HG03571 (cell line): ENCODE results near the gene KRT17.
A peak's percentile ranks its signal among the peaks of the same experiment; 100 is the strongest.
"Not testable (repeated sequence)": the region's sequence is repeated elsewhere in the genome, so short reads cannot be mapped to it uniquely, and the experiment has no call there.

Experiments used
- ATAC-seq: cut with Tn5 transposase; IDR thresholded peaks from one replicate; pipeline ENCODE4 v1.9.1; 2021; ENCODE audit not compliant: unreplicated experiment

Gene KRT17

DNA sequence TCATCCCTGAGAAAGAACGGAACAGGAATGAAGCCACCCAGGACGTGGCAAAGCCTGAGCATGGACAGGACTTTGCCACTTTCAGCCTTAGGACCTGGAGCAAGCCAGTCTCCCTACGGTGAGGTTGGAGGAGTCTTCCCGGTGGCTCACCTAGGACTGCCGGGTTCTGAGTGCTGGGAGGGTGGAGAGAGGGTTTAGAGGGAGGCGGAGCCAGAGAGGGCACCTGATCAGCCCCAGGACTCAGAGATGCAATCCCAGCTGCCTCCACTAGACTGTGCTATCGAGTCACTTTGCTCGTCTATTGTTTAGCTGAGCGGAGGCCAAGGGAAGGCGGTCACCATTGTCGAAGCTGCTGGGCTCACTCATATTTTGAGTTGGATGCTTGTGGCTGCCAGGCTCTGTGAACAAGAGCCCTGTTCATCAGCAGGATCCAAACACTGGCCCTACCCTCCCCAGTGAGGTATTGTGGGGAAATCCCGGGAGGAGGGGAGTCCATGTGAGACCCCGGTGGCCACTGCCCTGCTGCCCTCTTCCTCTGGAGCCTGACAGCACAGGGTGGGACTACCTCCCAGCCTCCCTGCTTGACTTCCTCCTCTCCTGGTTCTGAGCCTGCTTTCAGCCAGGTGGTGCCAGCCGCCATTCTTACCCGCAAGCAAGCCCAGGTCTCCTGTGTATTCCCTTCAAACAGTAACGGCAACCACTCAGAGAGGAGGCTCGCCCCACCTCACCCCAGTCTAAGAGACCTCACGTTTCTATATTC is 44.7 kb downstream of the KRT17 start:
- ATAC-seq, result peak; percentile 66

DNA sequence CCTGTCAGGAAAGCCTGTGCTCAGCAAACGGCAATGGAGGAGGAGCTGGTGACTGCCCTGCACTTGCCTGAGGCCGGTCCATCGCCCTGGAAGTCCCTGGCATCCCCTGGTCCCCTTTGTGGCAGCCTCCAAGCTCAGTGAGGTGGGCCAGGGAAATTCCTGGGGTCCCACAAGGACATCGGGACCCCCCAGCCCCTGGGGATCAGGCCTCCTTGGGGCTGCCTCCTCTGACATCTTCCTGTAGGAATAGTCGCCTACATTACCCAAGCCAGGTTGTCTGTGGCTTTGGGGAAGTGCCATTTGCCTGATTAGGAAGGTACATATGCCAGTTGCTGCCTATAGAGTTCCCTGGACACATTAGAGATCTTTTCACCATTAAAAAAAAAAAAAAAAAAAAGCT is 45.4 kb downstream of the KRT17 start:
- no peak for ATAC-seq

DNA sequence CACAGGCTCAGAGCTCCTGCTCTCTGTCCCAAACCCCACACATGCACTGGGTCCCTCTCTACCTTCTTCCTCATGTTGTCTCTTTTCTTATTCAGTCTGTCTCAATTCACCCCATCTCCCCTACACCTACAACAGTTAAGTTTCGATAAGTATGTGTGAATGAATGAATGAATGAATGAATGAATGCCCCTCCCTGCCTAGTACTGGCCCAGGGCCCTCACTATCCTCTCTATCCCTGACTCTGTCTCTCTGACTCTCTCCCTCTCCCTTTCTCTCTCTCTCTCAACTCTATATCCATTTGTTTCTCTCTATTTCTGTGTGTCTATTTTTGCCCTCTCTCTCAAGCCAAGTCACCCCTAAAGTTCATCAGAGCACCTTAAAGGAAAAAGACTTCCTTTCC is 45.8 kb downstream of the KRT17 start:
- no peak for ATAC-seq

DNA sequence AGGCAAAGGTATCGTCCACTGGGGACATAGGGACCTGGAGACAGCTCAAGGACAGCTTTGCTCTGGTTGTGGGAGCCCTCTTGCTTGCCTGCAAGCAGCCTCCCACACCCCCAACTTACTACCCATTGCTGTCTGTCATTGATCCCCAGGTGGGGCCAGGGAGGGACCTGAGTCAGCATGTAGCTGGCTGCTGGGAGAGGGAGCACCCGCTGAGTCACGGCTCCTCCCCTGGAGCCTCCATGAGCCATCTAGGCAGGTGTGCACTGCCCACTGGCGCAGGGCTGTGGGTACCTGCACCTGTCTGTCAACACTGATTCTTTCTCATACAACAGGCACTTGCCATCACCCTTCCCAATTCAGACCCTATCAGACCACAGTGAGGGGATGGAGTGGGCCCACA is 47.6 kb downstream of the KRT17 start:
- ATAC-seq, result not testable (repeated sequence)

DNA sequence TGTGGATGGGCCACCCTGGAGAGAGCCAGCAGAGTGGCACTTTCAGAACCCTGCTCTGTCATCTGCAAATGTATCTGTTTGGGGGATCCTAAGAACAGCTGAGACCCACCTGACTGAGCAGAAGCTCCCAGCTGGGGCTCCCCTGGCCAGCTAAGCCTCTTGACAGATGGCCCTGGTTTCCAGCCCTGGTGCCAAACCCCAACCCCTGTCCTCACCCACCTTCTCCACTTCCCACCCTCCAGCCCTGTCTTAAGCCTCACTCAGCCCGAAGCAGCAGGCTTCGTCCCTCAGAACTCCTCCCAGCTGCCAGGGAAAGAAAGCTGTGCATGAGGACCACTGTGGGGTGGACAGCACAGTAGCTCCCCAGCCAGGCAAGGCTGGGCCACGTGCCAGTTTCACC is 49.0 kb downstream of the KRT17 start:
- ATAC-seq, result no peak

DNA sequence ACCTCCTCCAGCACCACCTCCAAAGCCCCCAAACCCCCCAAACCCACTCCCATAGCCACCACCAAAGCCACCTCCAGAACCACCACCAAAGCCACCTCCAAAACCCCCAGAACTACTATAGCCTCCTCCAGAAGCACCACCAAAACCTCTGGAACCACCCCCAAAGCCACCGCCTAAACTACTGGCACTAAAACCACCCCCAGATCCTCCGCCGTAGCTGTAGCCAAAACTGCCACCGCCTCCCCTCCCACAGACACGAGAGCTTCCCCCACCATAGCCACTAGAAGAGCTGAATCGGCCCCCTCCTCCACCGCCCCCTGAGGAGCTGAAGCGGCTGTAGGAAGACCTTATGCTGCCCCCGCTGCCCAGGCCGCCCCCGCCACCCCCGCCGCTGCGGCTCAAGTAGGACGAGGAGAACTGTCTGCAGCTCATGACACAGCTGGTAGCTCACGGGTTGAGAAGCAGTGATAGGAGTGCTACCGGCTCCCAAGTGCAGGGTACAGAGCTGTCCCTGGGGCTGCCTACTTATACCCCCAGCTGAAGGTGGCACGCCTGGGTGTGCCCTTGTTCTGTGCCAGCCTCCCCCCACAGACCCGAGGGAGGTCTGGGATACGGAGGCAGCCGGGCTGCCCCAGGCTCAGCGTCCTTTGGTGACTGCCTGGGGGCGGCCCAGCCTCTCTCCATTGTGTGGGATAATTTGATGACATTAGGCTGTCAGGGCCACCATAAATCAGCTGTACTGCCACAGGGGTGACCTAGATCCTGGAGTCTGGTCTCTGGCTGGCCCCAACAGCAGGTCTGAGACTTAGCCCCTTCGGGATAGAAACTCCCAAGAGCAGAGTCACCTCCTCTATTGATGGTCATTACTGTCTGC is 52.6 kb downstream of the KRT17 start, which contains the start of gene KRT9:
KRT9 (minus strand) TSS at position 499 of the 874 bp plus-strand sequence; CDS start at position 432, 67 bp downstream.
- no peak for ATAC-seq
